OCI-LY7 (cell line): ENCODE measurements around the gene FAM149B1. TPM values are rescaled to one million over a fixed set of nuclear protein-coding genes. Genes with fewer than 3 reads are reported as not detected.

ENCODE experiments used
- BruUV-seq: library from RNA; stranded (reverse); fragments of 400-500 nt; replicated peaks from 2 replicates; lab custom pipeline; 2021; lab: Mats Ljungman, UMichigan
- CTCF ChIA-PET: fragments of 300-600 bp; sonication (Branson Sonifier 250); formaldehyde crosslinking; loops from one replicate; lab custom pipeline; 2022; ENCODE audit warnings: antibody characterized with exemption; ENCODE audit not compliant: unreplicated experiment; lab: Charles Lee
- POLR2A ChIA-PET: fragments of 300-600 bp; sonication (Branson Sonifier 250); formaldehyde crosslinking; loops from one replicate; lab custom pipeline; 2022; ENCODE audit warnings: antibody characterized with exemption; lab: Charles Lee
- DNase-seq: peaks from one replicate; pipeline ENCODE4 v3.0.0-alpha.2; 2015; ENCODE audit warnings: low spot score
- H2AFZ ChIP-seq: fragments of 200-600 bp; sonication (generic), shearing (Covaris generic); 2 replicates; pipeline ENCODE4 v1.6.1; 2014; ENCODE audit warnings: mild to moderate bottlenecking, antibody characterized with exemption, low read length, moderate library complexity
- H3K27ac ChIP-seq: fragments of 200-600 bp; sonication (generic); 2 replicates; pipeline ENCODE4 v1.5.1; 2014; ENCODE audit warnings: mixed run types, low read depth, mild to moderate bottlenecking, moderate library complexity, low read length, inconsistent platforms; ENCODE audit not compliant: poor library complexity, severe bottlenecking
- H3K36me3 ChIP-seq: fragments of 200-600 bp; sonication (generic); 2 replicates; pipeline ENCODE4 v1.6.1; 2014; ENCODE audit warnings: mild to moderate bottlenecking, antibody characterized with exemption, low read length, moderate library complexity, mixed read lengths; ENCODE audit not compliant: insufficient read depth
- H3K4me1 ChIP-seq: fragments of 200-600 bp; sonication (generic); 2 replicates; pipeline ENCODE4 v1.5.1; 2014; ENCODE audit warnings: mild to moderate bottlenecking, low read length; ENCODE audit not compliant: insufficient read depth, poor library complexity, severe bottlenecking
- H3K4me2 ChIP-seq: fragments of 200-600 bp; sonication (generic); 2 replicates; pipeline ENCODE4 v1.6.1; 2014; ENCODE audit warnings: mild to moderate bottlenecking, low read length
- H3K4me3 ChIP-seq: fragments of 200-600 bp; sonication (generic); 2 replicates; pipeline ENCODE4 v1.5.1; 2014; ENCODE audit warnings: mild to moderate bottlenecking, low read depth, low read length; ENCODE audit not compliant: poor library complexity, severe bottlenecking
- H3K79me2 ChIP-seq: fragments of 200-600 bp; sonication (generic); 2 replicates; pipeline ENCODE4 v1.6.1; 2016; ENCODE audit warnings: low read depth, mild to moderate bottlenecking, low read length, moderate library complexity, mixed read lengths; ENCODE audit not compliant: insufficient read depth
- H3K9me2 ChIP-seq: fragments of 200-600 bp; sonication (generic); 2 replicates; pipeline ENCODE4 v1.6.1; 2016; ENCODE audit warnings: mild to moderate bottlenecking, low read length, mixed read lengths; ENCODE audit not compliant: insufficient read depth
- H3K9me3 ChIP-seq: fragments of 200-600 bp; sonication (generic); 2 replicates; pipeline ENCODE4 v1.6.1; 2014; ENCODE audit warnings: mild to moderate bottlenecking, mixed run types, low read length, mixed read lengths
- H4K20me1 ChIP-seq: fragments of 200-600 bp; sonication (generic); 2 replicates; pipeline ENCODE4 v1.6.1; 2014; ENCODE audit warnings: mild to moderate bottlenecking, antibody characterized with exemption, low read length, moderate library complexity, mixed read lengths; ENCODE audit not compliant: insufficient read depth
- EZH2phosphoT487 ChIP-seq: fragments of 200-600 bp; sonication (generic); IDR thresholded peaks from 2 replicates; pipeline ENCODE4 v1.6.1; 2018; ENCODE audit warnings: low read depth, borderline replicate concordance, mild to moderate bottlenecking, mixed run types, antibody characterized with exemption, low read length, moderate library complexity, mixed read lengths
- intact Hi-C: fragments of 100-400 bp; cut with micrococcal nuclease; formaldehyde crosslinking; loops from one replicate; pipeline ENCODE4 v1.10.0; 2022; ENCODE audit not compliant: unreplicated experiment
- total RNA-seq, 2 experiments: library from RNA; depleted of rRNA in 1 of 2; stranded (reverse); fragments of >200 nt in 1 of 2; shearing (Covaris generic) in 1 of 2; gene quantifications; 2 replicates each; pipeline ENCODE4 v1.2.3, GENCODE V29; 2014 to 2022
- TF ChIP-seq, protein P1 (sequence below): fragments of 200-600 bp; sonication (generic); conservative IDR thresholded peaks from 2 replicates; pipeline ENCODE4 v1.5.1; 2014; ENCODE audit warnings: mild to moderate bottlenecking, antibody characterized with exemption, low read length, moderate library complexity, mixed read lengths

The FAM149B1 gene
- total RNA-seq, 2 experiments from 2014 or later: 14.7 to 18.5 TPM

DNA sequence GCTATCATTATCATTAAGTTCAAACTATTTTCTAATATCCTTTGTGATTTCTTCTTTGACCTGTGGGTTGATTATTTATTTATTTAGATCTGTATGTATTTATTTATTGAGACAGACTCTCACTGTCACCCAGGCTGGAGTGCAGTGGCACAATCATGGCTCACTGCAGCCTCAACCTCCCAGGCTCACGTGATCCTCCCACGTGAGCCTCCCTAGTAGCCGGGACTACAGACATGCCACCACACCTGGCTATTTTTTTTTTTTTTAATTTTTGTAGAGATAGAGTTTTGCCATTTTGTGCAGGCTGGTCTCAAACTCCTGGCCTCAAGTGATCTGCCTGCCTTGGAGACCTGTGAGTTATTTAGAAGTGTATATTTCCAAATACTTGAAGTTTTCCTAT, 113.2 kb downstream of the FAM149B1 start:
- no peak for DNase-seq
- TF ChIP-seq, protein P1, sequence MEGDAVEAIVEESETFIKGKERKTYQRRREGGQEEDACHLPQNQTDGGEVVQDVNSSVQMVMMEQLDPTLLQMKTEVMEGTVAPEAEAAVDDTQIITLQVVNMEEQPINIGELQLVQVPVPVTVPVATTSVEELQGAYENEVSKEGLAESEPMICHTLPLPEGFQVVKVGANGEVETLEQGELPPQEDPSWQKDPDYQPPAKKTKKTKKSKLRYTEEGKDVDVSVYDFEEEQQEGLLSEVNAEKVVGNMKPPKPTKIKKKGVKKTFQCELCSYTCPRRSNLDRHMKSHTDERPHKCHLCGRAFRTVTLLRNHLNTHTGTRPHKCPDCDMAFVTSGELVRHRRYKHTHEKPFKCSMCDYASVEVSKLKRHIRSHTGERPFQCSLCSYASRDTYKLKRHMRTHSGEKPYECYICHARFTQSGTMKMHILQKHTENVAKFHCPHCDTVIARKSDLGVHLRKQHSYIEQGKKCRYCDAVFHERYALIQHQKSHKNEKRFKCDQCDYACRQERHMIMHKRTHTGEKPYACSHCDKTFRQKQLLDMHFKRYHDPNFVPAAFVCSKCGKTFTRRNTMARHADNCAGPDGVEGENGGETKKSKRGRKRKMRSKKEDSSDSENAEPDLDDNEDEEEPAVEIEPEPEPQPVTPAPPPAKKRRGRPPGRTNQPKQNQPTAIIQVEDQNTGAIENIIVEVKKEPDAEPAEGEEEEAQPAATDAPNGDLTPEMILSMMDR: no peak
- TF ChIP-seq EZH2phosphoT487: no peak
- Histone ChIP-seq H3K27ac (no peak overlapping the region), H3K4me3 (no peak overlapping the region), H3K4me2 (no peak overlapping the region), H3K9me2 (no peaks in the 10 kb centered on the region), H3K36me3 (no peaks in the 10 kb centered on the region), H3K4me1 (no peaks in the 10 kb centered on the region), H3K9me3 (no peaks in the 10 kb centered on the region), H4K20me1 (no peaks in the 10 kb centered on the region), H2AFZ (no peak overlapping the region), H3K79me2 (no peaks in the 10 kb centered on the region)
- intact Hi-C loops: no loop called here
- ChIA-PET POLR2A (interaction anchor here (0.5 to 0.6 kb wide), 2 partner anchors 213 to 283 kb away, joined by 3 to 4 read pairs; no protein-coding TSS in a partner anchor), CTCF (no interaction called here)
- BruUV-seq: no TSS peak

DNA sequence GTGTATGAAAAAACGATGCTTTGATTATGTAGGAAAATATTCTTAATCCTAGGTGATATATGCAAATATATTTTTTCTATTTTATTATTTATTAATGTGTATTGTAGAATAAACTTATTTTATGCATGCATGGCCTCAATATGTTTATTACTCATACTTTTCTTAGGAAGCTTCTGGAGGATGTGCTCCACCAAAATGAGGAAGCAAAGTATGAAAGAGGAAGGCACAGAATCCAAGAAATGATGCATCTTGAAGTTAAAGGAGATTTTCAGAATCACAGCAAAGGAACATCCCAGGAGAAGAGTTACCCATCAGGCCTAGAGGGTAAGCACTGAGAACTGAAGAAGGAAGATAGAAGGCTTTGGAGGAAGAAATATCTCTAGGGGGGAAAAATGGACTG, 119.5 kb downstream of the FAM149B1 start:
- intact Hi-C loops: no loop called here
- H2AFZ ChIP-seq: no peak overlapping the region
- H3K9me3 ChIP-seq: peaks cover 6% of the 10 kb centered on the region; the same call in 1 of the 2 replicates
- no peaks in the 10 kb centered on the region for H4K20me1 ChIP-seq
- H3K36me3 ChIP-seq: no peaks in the 10 kb centered on the region
- no peaks in the 10 kb centered on the region for H3K79me2 ChIP-seq
- TF ChIP-seq, protein P1: no peak
- no peak for TF ChIP-seq EZH2phosphoT487
- no TSS peak for BruUV-seq
- no peak overlapping the region for H3K27ac ChIP-seq
- H3K4me3 ChIP-seq: no peak overlapping the region
- POLR2A ChIA-PET: no interaction called here
- no peaks in the 10 kb centered on the region for H3K4me1 ChIP-seq
- no peak for DNase-seq
- CTCF ChIA-PET: no interaction called here
- no peak overlapping the region for H3K4me2 ChIP-seq
- no peaks in the 10 kb centered on the region for H3K9me2 ChIP-seq

DNA sequence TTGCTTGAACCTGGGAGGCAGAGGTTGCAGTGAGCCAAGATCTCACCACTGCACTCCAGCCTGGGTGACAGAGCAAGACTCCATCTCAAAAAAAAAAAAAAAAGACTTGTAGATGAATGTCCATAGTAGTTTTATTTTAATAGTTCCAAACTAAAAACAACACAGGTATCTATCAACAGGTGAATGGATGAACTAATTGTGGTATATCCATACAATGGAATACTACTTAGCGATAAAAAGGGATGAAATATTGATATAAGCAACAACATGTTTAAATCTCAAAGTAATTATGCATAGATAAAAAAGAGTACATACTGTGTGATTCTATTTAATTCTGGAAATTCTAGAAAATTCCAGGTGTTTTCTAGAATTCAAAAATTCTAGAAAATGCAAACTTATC, 122.0 kb downstream of the FAM149B1 start:
- DNase-seq: no peak
- ChIA-PET CTCF (no interaction called here), POLR2A (no interaction called here)
- Histone ChIP-seq H3K9me3 (peaks cover 6% of the 10 kb centered on the region; the same call in 1 of the 2 replicates), H3K27ac (no peak overlapping the region), H3K36me3 (no peaks in the 10 kb centered on the region), H2AFZ (no peak overlapping the region), H3K79me2 (no peaks in the 10 kb centered on the region), H3K4me3 (no peak overlapping the region), H3K9me2 (no peaks in the 10 kb centered on the region), H4K20me1 (no peaks in the 10 kb centered on the region), H3K4me2 (no peak overlapping the region), H3K4me1 (no peaks in the 10 kb centered on the region)
- intact Hi-C loops: no loop called here
- no TSS peak for BruUV-seq
- no peak for TF ChIP-seq EZH2phosphoT487
- TF ChIP-seq, protein P1: no peak
